Activated CD8-positive, alpha-beta memory T cell treated with anti-CD3 and anti-CD28 coated beads, Interleukin-2, amount 10 ng/mL, durations not matched to agents 7 days and 5 days (primary cell): Measurements from ENCODE around the gene LYRM9. TPM values are rescaled to one million over a fixed set of nuclear protein-coding genes. Genes with fewer than 3 reads are reported as not detected.
"Not testable (repeated sequence)": the region's sequence is repeated elsewhere in the genome, so short reads cannot be mapped to it uniquely, and the experiment has no call there.

ENCODE experiments used
- ATAC-seq: fragments of 150-1000 bp; cut with Tn5 transposase; one replicate; pipeline ENCODE4 v1.10.0; 2021; ENCODE audit warnings: moderate library complexity
- CTCF ChIA-PET: fragments of 350-600 bp; sonication (Branson Sonifier 250); formaldehyde crosslinking; loops from one replicate; lab custom pipeline; 2021; ENCODE audit warnings: antibody characterized with exemption; lab: Charles Lee
- DNase-seq: peaks from one replicate; pipeline ENCODE4 v3.0.0-alpha.2; 2020
- H3K27ac Mint-ChIP-seq: one replicate; pipeline ENCODE4 v1.8.0; 2021; ENCODE audit warnings: mild to moderate bottlenecking, mixed read lengths
- H3K27me3 Mint-ChIP-seq: one replicate; pipeline ENCODE4 v1.8.0; 2021; ENCODE audit warnings: mixed read lengths
- H3K36me3 Mint-ChIP-seq: one replicate; pipeline ENCODE4 v1.8.0; 2021; ENCODE audit warnings: mild to moderate bottlenecking, mixed read lengths
- H3K4me1 Mint-ChIP-seq: one replicate; pipeline ENCODE4 v1.8.0; 2021; ENCODE audit warnings: mixed read lengths
- H3K4me3 Mint-ChIP-seq: one replicate; pipeline ENCODE4 v1.8.0; 2021; ENCODE audit warnings: mild to moderate bottlenecking, moderate library complexity, mixed read lengths
- H3K9me3 Mint-ChIP-seq: one replicate; pipeline ENCODE4 v1.8.0; 2022; ENCODE audit warnings: low read depth, mixed read lengths
- total RNA-seq, 2 experiments: library from RNA; stranded (reverse); gene quantifications; one replicate each; pipeline ENCODE4 v1.2.3, GENCODE V29; 2021

Gene LYRM9
- total RNA-seq, 2 experiments from 2014 or later = 1.7 to 5.1 TPM

- DNase-seq (no peak), ATAC-seq (no peak)
- Mint-ChIP-seq H3K27ac (no peak overlapping the region), H3K36me3 (no peaks in the 10 kb centered on the region), H3K27me3 (peaks cover 2% of the 10 kb centered on the region), H3K9me3 (no peaks in the 10 kb centered on the region), H3K4me3 (no peak overlapping the region), H3K4me1 (no peaks in the 10 kb centered on the region)
- CTCF ChIA-PET = no interaction called here
Measured at GRCh38 chr17:27919079-27919478, 25.9 kb upstream of the LYRM9 start.

DNA sequence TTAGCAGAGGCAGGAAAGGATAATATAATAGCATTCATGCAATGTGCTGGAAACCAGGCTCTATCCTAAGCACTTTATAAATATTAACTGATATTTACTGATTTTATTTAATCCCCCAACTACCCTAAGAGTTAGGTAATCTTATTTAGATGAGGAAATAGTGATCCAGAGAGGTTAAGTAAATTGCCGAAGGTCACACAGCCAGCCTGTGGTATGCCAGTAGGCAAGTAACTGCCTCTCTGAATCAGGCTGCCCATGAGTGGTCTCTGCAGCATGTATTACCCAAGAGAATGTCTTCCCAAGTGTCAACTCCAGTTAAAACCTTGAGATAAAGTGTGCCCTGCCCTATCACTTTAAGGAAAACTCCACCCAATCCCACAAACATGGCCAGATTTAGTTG is 25.3 kb upstream of the LYRM9 start:
- DNase-seq (no peak), ATAC-seq (no peak)
- no peaks in the 10 kb centered on the region for H3K36me3 Mint-ChIP-seq
- H3K4me1 Mint-ChIP-seq = no peaks in the 10 kb centered on the region
- H3K27ac Mint-ChIP-seq = no peak overlapping the region
- H3K9me3 Mint-ChIP-seq = no peaks in the 10 kb centered on the region
- no peak overlapping the region for H3K4me3 Mint-ChIP-seq
- CTCF ChIA-PET = no interaction called here
- peaks cover 2% of the 10 kb centered on the region for H3K27me3 Mint-ChIP-seq

GRCh38 chr17:27917000-27917399 is 23.8 kb upstream of the LYRM9 start:
- Mint-ChIP-seq H3K36me3 (no peaks in the 10 kb centered on the region), H3K27me3 (peaks cover 2% of the 10 kb centered on the region), H3K4me1 (no peaks in the 10 kb centered on the region), H3K27ac (no peak overlapping the region), H3K4me3 (no peak overlapping the region), H3K9me3 (peaks cover 2% of the 10 kb centered on the region)
- DNase-seq = no peak
- ATAC-seq = no peak
- CTCF ChIA-PET = no interaction called here

GRCh38 chr17:27915709-27916108 is 22.5 kb upstream of the LYRM9 start:
- H3K4me3 Mint-ChIP-seq = no peak overlapping the region
- CTCF ChIA-PET = no interaction called here
- H3K9me3 Mint-ChIP-seq = peaks cover 2% of the 10 kb centered on the region
- no peaks in the 10 kb centered on the region for H3K4me1 Mint-ChIP-seq
- H3K27me3 Mint-ChIP-seq = peaks cover 2% of the 10 kb centered on the region
- H3K36me3 Mint-ChIP-seq = no peaks in the 10 kb centered on the region
- no peak overlapping the region for H3K27ac Mint-ChIP-seq
- ATAC-seq = no peak
- DNase-seq = no peak

- CTCF ChIA-PET = no interaction called here
- peaks cover 2% of the 10 kb centered on the region for H3K9me3 Mint-ChIP-seq
- no peak overlapping the region for H3K4me3 Mint-ChIP-seq
- H3K27ac Mint-ChIP-seq = no peak overlapping the region
- peaks cover 2% of the 10 kb centered on the region for H3K27me3 Mint-ChIP-seq
- no peaks in the 10 kb centered on the region for H3K36me3 Mint-ChIP-seq
- ATAC-seq = no peak
- no peaks in the 10 kb centered on the region for H3K4me1 Mint-ChIP-seq
- no peak for DNase-seq
Measured at GRCh38 chr17:27914382-27914781, 21.2 kb upstream of the LYRM9 start.

GRCh38 chr17:27912964-27913363 is 19.8 kb upstream of the LYRM9 start:
- peaks cover 2% of the 10 kb centered on the region for H3K9me3 Mint-ChIP-seq

DNA sequence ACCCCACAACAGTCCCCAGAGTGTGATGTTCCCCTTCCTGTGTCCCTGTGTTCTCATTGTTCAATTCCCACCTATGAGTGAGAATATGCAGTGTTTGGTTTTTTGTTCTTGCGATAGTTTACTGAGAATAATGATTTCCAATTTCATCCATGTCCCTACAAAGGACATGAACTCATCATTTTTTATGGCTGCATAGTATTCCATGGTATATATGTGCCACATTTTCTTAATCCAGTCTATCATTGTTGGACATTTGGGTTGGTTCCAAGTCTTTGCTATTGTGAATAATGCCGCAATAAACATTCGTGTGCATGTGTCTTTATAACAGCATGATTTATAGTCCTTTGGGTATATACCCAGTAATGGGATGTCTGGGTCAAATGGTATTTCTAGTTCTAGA is 19.1 kb upstream of the LYRM9 start:
- H3K27ac Mint-ChIP-seq, H3K27me3 Mint-ChIP-seq, H3K4me1 Mint-ChIP-seq, H3K9me3 Mint-ChIP-seq, ATAC-seq, H3K4me3 Mint-ChIP-seq, DNase-seq, H3K36me3 Mint-ChIP-seq, CTCF ChIA-PET: not testable (repeated sequence)

More at GRCh38 chr17:27912964-27913363, 19.8 kb upstream of the LYRM9 start:
- Mint-ChIP-seq H3K27ac (no peak overlapping the region), H3K4me3 (no peak overlapping the region), H3K27me3 (peaks cover 2% of the 10 kb centered on the region), H3K4me1 (no peaks in the 10 kb centered on the region), H3K36me3 (no peaks in the 10 kb centered on the region)
- DNase-seq (no peak), ATAC-seq (no peak)
- CTCF ChIA-PET = no interaction called here

- CTCF ChIA-PET = interaction anchor here (1.7 kb wide), 1 partner anchor 14 kb away, joined by 4 read pairs; no protein-coding TSS in a partner anchor
- DNase-seq (no peak), ATAC-seq (no peak)
- Mint-ChIP-seq H3K36me3 (no peaks in the 10 kb centered on the region), H3K4me1 (no peaks in the 10 kb centered on the region), H3K4me3 (no peak overlapping the region), H3K9me3 (peaks cover 4% of the 10 kb centered on the region), H3K27me3 (peaks cover 21% of the 10 kb centered on the region), H3K27ac (no peak overlapping the region)
Measured at GRCh38 chr17:27907976-27908558, 14.9 kb upstream of the LYRM9 start.

GRCh38 chr17:27906623-27907022 is 13.5 kb upstream of the LYRM9 start:
- no peaks in the 10 kb centered on the region for H3K36me3 Mint-ChIP-seq
- CTCF ChIA-PET = no interaction called here
- peaks cover 2% of the 10 kb centered on the region for H3K9me3 Mint-ChIP-seq
- no peak for DNase-seq
- no peaks in the 10 kb centered on the region for H3K4me1 Mint-ChIP-seq
- H3K4me3 Mint-ChIP-seq = no peak overlapping the region
- no peak overlapping the region for H3K27ac Mint-ChIP-seq
- no peak for ATAC-seq
- H3K27me3 Mint-ChIP-seq = peaks cover 25% of the 10 kb centered on the region

- H3K27me3 Mint-ChIP-seq = peaks cover 25% of the 10 kb centered on the region
- CTCF ChIA-PET = interaction anchor here (0.9 kb wide), 1 partner anchor 13 kb away, joined by 3 read pairs; the partner anchor contains the start of gene LYRM9
- no peak overlapping the region for H3K4me3 Mint-ChIP-seq
- ATAC-seq = no peak
- no peak for DNase-seq
- no peaks in the 10 kb centered on the region for H3K4me1 Mint-ChIP-seq
- no peaks in the 10 kb centered on the region for H3K36me3 Mint-ChIP-seq
- H3K27ac Mint-ChIP-seq = no peak overlapping the region
- peaks cover 2% of the 10 kb centered on the region for H3K9me3 Mint-ChIP-seq
Measured at GRCh38 chr17:27906226-27906580, 13.0 kb upstream of the LYRM9 start.

- Mint-ChIP-seq H3K27ac (no peak overlapping the region), H3K4me1 (no peaks in the 10 kb centered on the region), H3K9me3 (peaks cover 2% of the 10 kb centered on the region), H3K27me3 (peaks cover 25% of the 10 kb centered on the region), H3K36me3 (no peaks in the 10 kb centered on the region), H3K4me3 (no peak overlapping the region)
- CTCF ChIA-PET = interaction anchor here (0.9 kb wide), 1 partner anchor 12 kb away, joined by 3 read pairs; the partner anchor contains the start of gene LYRM9
- ATAC-seq (no peak), DNase-seq (no peak)
Measured at GRCh38 chr17:27905447-27906225, 12.5 kb upstream of the LYRM9 start.

GRCh38 chr17:27904534-27905446 is 11.6 kb upstream of the LYRM9 start:
- no peak overlapping the region for H3K27ac Mint-ChIP-seq
- ATAC-seq (no peak), DNase-seq (no peak)
- CTCF ChIA-PET = interaction anchor here (0.9 kb wide), 1 partner anchor 11 kb away, joined by 3 read pairs; the partner anchor contains the start of gene LYRM9
- peaks cover 25% of the 10 kb centered on the region for H3K27me3 Mint-ChIP-seq
- no peaks in the 10 kb centered on the region for H3K4me1 Mint-ChIP-seq
- peaks cover 2% of the 10 kb centered on the region for H3K9me3 Mint-ChIP-seq
- H3K4me3 Mint-ChIP-seq = no peak overlapping the region
- H3K36me3 Mint-ChIP-seq = no peaks in the 10 kb centered on the region

- Mint-ChIP-seq H3K4me1 (no peaks in the 10 kb centered on the region), H3K4me3 (no peak overlapping the region), H3K27me3 (peaks cover 27% of the 10 kb centered on the region), H3K9me3 (peaks cover 2% of the 10 kb centered on the region), H3K36me3 (no peaks in the 10 kb centered on the region), H3K27ac (no peak overlapping the region)
- ATAC-seq (no peak), DNase-seq (no peak)
- CTCF ChIA-PET = no interaction called here
Measured at GRCh38 chr17:27904114-27904513, 10.9 kb upstream of the LYRM9 start.
